GM21723 (cell line): ENCODE results near the gene LPAR1.

Experiments used
- ATAC-seq: cut with Tn5 transposase; IDR thresholded peaks from one replicate; pipeline ENCODE4 v1.9.1; 2021; ENCODE audit warnings: mild to moderate bottlenecking, moderate library complexity; ENCODE audit not compliant: unreplicated experiment

LPAR1 gene

DNA sequence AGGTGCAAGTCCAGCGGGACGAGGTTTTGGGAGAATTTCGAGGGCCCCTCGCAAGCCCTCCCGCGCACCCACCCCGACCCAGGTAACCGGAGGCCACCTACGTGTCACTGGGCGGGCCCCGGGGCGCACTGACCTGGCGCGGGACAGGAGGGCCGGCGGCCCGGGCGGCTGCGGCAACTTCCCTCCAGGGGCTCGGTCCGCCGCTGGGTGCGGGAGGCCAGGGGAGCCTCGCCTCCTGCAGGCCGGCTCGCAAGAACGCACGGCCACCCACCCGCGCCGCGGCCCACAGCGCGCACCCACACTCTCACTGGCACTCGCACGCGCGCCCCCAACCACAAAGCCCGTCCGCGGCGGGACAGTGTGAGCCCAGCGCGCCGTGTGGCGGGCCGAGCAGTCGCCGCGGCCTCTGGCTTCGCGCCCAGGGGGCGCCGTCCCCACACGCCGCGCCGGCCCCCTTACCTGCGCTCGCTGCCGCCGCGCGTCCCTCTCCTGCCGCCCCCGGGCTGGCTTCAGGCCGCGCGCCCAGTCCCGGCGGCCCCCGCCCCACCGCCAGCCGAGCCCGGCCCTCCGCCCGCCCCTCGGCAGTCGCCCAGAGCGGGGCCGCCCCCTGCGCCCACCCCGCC is 451 bp downstream of the LPAR1 start:
- peak; percentile 55 for ATAC-seq

DNA sequence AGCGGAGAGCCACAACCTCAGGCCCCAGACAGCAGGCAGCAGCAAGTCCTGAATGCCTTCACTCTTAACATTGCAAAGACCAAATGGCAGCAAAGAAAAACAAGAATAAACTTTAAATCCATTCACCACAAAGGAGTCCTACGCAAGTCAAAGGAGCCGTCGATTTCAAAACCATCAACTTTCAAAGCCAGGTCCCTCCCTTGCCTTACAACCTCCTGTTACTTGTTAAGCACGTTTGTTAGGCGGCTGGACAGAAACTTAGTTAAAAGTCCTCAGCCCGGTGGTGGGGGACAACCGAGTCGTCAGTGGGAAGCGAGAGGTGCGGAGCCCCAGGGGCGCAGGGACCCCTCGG is 938 bp downstream of the LPAR1 start:
- ATAC-seq = no peak

DNA sequence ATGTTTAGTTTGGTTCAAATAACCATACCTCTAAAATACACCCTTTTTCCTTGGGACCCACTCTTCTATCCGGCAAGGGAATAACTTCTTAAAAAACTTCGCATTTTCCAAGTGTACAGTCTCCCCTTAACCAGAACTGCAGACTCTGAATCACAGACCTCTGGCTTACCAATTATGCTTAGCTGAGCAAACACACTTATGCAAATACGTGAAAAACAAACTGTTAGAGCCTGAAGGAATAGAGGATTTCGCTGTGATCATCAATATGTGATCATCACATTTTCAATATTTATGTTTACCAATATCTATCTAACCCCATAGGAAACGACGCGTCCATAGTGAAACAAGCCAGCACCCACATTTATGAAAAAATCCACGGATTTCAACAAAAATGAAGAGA is 1.3 kb downstream of the LPAR1 start:
- no peak for ATAC-seq

DNA sequence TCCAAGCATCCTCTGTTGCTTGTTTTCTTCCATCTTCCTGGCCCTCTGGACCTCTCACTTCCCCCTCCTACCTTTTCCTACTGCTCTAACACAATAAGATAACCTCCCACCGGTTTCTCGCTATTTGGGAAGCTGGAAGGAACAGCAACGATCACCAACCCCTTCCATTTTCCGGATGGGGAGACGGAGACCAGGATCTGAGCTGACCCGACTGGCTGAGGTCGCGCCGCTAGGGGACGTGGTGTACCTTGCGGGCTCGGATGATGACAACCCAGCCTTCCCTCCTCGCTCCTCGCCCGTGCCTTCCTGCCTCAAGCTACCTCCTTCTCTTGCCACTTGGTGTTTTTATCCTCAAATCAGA is 1.9 kb downstream of the LPAR1 start:
- ATAC-seq = no peak

DNA sequence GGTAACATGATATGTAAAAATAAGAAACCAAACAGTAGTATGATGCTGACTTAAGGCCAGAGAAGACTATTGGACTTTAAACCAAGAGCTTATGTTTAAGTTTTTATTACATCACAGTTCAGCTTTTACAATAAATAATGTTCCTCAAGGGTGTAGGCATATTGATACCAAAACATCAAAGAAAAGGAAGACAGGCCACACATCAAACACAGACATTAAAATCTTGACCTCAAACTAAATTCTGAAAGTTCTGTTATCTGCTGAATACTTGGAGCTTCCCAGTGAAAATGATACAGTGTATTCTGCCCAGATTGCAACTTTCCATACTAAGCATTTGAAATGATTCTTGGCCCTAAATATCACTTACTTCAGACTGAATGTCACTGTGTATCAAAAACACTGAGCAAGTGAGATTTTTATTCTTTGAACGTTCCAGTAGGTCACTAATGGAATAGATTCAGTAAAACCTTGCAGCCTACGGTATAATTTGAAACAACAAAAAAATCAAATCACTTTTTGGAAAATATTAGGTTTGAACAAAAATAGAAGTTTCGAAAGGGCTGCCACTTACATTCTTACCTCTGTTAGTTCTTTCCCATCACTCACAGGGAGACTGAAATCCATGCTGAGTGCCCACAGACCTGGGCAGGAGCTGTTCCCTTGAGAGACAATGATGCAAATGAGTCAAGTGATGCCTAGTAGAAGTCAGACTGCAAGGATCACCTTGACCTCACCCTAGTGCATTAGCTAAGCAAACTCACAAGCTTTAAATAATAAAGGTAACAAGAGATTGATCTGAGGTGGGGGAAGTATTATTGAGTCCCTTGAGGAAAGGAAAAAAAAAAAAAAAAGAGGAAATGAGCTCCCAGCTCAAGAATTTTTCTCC is 2.5 kb downstream of the LPAR1 start:
- ATAC-seq = no peak

DNA sequence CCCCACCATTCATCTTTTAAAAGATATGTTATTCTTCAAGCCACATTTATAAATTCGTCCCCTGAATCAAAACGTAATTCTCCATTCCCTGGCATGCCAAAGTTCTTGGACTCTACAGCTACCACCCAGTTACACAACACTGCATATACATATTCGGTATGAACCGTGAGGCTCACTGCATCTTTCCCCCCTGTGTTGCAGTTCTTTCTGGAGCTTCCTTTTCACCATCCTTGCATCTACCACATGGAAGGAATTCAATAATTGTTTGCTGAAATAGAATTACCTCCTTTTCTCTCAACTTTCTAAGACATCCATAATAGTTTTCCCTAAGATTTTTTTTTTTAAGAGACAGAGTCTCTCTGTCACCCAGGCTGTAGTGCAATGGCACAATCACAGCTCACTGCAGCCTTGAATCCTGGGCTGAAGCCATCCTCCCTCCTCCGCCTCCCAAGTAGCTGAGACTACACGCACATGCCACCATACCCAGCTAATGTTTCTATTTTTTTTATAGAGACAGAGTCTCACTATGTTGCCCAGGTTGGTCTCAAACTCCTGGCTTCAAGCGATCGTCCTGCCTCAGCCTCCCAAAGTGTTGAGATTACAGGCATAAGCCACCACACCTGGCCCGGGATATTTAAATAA is 3.3 kb downstream of the LPAR1 start:
- ATAC-seq = no peak

DNA sequence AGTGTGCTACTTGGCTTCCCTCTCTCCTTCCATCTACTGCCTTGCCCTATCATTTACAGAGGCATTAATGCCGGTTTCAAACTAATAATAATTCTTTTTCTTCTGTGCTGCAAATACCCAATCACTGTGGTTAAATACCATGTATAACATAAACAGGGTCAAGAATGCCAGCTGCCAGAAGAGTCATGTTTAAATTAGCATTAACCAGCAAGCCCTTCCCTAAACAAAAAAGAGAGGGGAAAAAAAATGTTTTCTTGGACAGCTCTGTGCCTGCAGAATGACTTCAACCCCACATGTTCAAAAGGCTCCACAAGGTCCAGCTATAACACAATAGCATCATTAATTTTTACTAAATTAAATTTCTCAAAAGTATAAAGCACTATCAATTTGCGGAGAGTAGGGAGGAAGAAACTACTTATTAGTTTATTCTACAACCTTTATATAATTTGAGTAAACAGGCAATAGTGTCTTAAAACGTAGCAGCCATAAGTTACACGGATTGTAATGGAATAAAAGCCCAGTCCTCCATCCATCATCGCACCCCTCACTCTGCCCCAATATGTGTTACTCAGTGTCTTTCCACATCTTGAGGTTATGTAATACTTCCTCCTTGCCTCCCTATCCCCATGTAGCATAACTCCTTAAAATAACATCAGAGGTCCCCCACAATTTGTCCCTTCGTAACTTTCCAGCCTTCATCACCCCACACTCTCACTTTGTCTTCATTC is 3.9 kb downstream of the LPAR1 start:
- ATAC-seq = no peak

DNA sequence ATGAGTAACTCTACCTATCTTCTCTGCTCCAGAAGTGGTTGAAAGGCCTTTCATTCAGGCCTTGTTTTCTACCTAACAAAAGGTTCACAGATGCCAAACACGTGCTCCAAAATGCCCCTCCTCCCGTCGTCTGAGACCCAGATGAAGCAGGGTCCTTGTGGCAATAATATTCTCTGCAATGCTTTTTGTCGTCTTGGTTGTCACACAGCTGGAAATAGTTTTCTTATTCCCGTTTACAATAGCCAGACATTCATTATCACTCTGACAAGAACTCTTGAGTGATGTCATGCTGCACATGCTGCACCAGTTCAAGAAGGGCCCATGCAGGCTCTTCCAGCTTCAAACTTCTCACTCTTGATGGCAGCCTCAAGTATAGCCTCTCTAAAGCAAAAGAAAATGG is 7.8 kb downstream of the LPAR1 start:
- no peak for ATAC-seq

DNA sequence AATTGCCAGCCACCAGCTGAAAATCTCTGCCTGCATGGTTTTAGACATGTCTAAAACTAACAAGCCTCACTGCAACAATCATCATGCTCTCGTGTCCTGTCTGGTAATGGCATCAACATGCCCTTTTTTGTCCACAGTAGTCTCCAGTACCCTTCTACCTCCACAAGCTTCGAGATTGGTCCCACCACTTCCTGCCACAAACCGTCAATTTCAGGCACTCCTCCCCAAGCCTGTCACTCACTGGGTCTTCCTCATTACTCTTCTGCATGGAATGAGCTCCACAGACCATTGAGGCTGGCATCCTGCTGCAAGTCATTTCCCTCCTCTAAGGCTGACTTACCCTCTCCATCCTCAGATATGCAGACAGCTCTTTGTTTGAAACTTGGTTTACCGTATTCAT is 9.0 kb downstream of the LPAR1 start:
- ATAC-seq = no peak

DNA sequence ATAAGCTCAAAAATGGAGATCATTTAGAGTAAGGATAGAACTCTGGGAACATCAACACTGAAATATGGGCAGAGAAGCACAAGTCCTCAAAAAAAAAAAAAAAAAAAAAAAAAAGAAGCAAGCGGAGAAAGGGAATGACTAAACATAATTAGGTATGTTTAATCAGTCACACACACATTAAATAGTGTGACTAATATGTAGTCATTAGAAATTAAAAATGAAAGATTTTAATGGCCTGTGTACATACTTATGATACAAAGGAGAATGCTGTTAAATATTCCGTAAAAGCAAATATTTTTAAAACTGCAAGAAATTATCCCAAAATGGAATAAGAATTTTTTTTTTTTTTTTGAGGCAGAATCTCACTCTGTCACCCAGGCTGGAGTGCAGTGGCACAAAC is 10.5 kb downstream of the LPAR1 start:
- no peak for ATAC-seq

DNA sequence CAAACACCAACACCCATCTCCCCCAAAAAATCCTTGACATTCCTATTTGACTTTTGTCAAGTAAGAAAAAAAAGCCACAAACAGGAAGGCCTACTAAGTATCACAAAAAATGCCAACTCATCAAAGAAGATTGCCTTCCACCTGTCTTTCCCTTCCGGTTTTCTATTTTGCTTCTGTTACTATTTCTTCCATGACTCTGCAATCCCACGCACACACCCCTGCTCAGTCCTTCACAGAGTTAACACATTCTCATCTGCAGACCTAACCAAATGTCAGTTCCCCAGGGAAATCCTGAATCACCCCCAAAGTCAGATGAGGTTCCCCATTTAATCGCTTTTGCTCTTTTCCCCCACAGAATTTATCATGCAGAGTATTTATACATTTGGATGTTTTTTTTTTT is 15.1 kb downstream of the LPAR1 start:
- ATAC-seq = no peak

DNA sequence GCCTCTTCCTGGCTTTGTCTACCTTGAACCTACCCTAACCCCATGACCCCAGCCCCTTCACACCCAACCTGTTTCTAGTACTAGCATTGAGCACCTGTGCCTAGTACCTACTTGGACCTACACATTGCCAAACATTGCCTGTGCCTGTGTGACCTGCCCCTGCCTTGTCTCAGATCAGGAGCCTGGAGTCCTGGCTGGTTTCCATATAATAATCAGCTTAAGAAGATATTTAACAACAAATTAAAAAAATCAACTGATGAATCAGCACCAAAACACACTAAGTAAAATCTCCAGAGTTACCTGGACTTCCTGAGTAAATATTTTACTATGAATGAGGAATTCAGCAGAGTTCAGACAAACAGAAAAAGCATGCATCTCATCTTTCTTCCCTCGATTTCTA is 17.7 kb downstream of the LPAR1 start:
- ATAC-seq = no peak

DNA sequence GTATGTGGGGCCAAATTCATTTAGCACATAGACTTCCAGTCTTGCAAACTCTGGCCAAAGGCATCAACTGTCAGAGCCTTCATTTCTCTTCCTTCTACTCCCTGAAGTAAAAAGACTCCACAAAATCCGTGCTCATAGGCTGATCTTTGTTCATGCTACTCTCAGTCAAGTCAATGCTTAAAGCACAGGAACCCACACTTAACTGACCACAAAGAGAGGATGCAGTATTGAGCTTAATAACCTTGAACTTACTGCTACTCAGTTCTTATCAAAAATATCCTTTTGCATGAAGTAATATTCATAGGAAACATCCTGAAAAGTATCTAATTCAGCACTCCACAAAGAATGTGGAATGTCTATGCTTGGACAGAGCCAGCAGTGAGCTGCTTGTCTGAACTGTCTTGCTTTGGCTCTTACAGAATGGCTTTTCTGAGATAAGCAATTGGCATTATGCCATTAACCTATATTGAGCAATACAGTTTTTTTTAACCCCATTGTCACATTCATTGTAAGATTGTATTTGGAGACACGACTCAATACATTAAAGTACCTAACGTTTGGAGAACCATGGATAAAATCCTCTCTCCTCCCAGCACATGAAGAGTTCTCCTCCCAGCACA is 21.7 kb downstream of the LPAR1 start:
- ATAC-seq = no peak

DNA sequence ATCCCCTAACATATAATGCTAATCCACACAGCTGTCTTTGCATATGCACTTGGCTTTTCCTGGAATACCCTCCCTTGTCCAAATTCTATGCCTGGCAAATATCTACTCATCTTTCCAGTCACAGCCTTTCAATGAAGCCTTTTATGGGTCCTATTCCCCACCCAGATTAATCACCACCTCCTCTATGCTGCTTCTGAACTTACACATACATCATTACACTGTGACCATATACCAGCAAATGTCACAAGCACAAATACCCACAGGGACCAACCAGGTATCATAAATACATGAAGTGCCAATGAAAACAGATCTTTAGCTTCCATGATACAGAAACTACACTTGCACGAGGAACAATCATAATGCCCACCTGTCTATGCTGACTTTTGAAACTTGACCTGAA is 22.3 kb downstream of the LPAR1 start:
- no peak for ATAC-seq

DNA sequence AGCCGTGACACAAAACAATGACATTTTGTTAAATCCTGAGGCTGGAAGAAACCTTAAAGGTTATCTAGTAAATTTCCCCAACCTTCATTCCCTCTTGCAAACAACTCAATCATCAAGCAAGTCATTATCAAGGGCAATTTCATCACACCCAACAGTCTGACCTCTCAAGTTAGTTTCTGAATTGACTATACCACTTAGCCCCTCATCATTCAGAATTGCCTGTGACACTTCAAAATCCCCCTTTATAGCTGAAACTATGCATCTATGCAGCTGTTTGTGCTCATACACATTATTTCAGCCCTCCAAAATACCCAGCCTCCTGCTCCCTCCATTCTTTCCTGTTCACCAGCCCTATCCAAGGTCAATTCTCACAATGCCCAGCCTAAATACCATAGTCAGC is 24.6 kb downstream of the LPAR1 start:
- no peak for ATAC-seq

DNA sequence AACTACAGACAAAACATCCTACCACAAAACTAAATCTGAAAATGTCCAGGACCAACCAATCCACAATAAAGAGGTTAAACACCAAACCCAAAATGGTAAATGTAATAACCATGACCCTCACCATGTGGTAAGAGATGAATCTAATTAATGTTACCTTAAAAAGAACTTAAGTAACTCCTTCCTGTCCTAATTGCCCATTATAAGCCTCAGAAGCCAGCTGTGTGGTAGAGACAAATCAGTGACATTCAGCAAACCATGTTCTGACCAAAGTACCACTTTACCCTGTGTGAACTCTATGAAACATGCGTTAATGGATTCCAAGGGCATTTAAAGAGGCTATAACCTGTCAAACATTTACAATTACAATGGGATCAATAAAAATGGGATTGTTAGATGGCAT is 25.0 kb downstream of the LPAR1 start:
- no peak for ATAC-seq

DNA sequence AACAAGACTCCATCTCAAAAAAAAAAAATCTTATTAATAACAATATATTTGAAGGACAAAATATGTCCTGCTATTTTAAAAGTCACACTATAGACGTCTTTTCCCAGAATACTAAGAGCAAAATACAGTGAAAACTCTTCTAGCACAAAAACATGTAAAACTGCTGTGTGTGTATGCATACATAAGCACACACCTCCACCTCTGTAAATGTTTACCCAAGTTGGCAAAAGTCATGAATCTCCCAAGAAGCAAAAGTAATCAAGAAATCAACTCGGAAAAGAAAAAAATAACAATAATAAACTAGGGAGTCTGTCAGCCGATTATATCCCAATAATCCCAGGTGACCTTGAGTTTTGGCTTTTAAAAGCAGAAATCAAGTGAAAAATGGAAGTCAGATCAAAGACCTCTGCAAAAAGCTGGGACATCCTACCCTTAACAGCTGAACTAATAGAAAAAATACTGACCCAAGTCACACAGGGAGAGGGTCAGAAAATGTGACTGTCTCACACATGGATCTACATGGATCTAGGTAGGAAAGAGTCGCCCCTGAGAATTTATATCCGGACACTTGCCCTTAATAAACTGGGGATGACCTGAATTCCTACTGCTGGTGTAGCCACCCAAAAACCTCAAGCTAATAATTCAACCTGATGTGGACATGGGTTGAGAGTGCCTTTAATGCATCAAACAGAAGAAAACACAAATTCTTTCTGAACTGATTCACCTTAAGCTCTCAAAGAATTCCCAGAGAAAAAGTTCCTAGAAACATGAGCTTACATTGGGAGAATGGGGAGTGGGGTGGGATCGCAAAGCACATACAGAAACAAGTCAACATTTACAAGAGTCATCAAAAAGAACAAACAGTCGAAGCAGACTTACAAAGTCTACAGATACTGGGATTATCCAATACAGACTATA is 29.9 kb downstream of the LPAR1 start:
- ATAC-seq = no peak

DNA sequence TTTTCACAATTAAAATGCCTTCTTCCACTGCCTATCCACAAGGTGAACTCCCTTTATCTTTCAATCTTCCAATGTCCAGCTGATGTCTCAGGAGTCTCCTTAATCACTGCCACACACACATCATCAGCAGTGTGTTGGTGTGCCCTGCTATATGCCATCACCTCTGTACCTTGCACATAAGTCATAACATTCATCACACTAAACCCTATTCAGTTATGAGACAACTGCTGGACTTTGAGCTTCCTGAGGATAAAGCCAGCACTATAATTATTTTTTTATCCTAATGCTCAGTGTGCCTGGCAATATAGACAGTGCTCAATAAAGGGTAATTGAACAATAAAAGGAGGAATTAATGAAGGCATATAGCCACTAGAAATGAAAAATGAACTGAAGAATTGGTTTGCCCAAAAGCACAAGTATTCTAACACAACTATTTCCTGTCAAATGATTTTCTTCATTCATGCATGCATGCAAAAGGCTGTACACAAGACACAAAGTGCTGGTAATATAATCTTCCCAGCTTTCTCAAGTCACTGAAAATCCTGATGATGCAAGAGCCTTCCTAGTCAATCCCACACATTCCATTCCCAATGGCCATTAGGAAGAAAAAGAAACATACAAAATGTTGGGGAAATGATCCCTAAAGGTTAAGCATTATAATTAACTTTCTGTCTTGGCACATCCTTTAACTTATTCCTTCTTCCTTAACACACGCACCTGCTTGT is 32.4 kb downstream of the LPAR1 start:
- no peak for ATAC-seq

DNA sequence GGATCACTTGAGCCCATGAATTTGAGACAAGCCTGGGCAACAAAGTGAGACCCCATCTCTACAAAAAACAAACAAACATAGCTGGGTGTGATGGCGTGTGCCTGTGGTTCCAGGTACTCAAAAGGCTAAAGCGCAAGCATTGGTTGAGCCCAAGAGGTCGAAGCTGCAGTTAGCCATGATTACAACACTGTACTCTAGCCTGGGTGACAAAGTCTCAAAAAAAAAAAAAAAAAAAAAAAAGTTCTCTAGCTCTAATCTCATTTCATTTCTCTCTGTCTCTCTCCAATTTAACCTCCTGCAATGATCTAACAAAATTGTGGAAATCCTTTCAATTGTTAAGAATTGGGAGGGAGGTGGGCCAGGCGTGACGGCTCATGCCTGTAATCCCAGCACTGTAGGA is 33.3 kb downstream of the LPAR1 start:
- ATAC-seq = no peak

DNA sequence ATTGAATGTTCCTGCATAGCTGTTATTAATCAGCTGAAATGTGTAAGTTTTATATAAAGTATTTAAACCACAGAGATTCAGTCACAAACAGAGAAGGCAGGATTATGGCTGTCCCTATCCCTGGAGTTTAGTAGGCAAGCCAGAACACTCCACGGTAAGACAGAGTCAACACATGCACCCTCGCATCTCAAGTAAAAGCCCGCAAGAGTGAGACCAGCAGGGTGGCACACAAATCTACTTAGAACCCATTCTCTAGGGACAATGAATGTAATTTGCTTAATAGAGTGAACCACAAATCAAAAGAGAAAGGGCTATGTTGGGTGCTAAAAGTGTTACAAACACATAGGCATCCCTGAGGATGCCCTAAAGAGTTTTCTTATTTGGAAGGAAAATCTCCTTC is 35.1 kb downstream of the LPAR1 start:
- ATAC-seq = no peak
